ENCODE results near the gene XYLT1. TPM values are rescaled to one million over a fixed set of nuclear protein-coding genes. Genes with fewer than 3 reads are reported as not detected.

XYLT1 gene
- total RNA-seq, 4 donors from 2014 or later, result 5.6 to 14.9 (median 10.8) TPM

GRCh38 chr16:17215936-17216335, 254.8 kb downstream of the XYLT1 start:
- intact Hi-C loops (cut with DNase I), result no loop called here
- no peak for TF ChIP-seq POLR2A (IDR thresholded peaks at IDR 0.05)
- no peak for TF ChIP-seq CTCF (IDR thresholded peaks at IDR 0.05)
- Histone ChIP-seq H3K4me3 (replicated peaks in 1 of 3) (no peak overlapping the region), H3K36me3 (no peaks in the 10 kb centered on the region), H3K27me3 (no peaks in the 10 kb centered on the region), H3K27ac (no peak overlapping the region), H3K4me1 (no peaks in the 10 kb centered on the region), H3K9me3 (no peaks in the 10 kb centered on the region)
- WGBS, 2 donors, result 70 to 79% methylated on average over 8 of the region's 8 CpGs
- no peak for DNase-seq

- no peak overlapping the region for H3K4me3 ChIP-seq (replicated peaks in 1 of 3)
- 90 to 91% methylated on average over 2 of the region's 2 CpGs for WGBS, 2 donors
- no peaks in the 10 kb centered on the region for H3K36me3 ChIP-seq
- TF ChIP-seq POLR2A (IDR thresholded peaks at IDR 0.05) (no peak), CTCF (IDR thresholded peaks at IDR 0.05) (no peak)
- no peak overlapping the region for H3K27ac ChIP-seq
- no peak for DNase-seq
- H3K27me3 ChIP-seq, result no peaks in the 10 kb centered on the region
- H3K9me3 ChIP-seq, result no peaks in the 10 kb centered on the region
- intact Hi-C loops (cut with DNase I), result no loop called here
- no peaks in the 10 kb centered on the region for H3K4me1 ChIP-seq
These were observed 255.5 kb downstream of the XYLT1 start for GRCh38 chr16:17215306-17215705.

- Histone ChIP-seq H3K27ac (no peak overlapping the region), H3K4me3 (replicated peaks in 1 of 3) (no peak overlapping the region), H3K27me3 (no peaks in the 10 kb centered on the region), H3K9me3 (no peaks in the 10 kb centered on the region), H3K36me3 (no peaks in the 10 kb centered on the region), H3K4me1 (no peaks in the 10 kb centered on the region)
- TF ChIP-seq POLR2A (IDR thresholded peaks at IDR 0.05) (no peak), CTCF (IDR thresholded peaks at IDR 0.05) (no peak)
- intact Hi-C loops (cut with DNase I), result no loop called here
- no peak for DNase-seq
- WGBS, 2 donors, result 97 to 98% methylated on average over 3 of the region's 3 CpGs
These were observed 256.8 kb downstream of the XYLT1 start for GRCh38 chr16:17213974-17214373.

- no peaks in the 10 kb centered on the region for H3K36me3 ChIP-seq
- no peak overlapping the region for H3K4me3 ChIP-seq (replicated peaks in 1 of 3)
- no peaks in the 10 kb centered on the region for H3K4me1 ChIP-seq
- DNase-seq, result no peak
- intact Hi-C loops (cut with DNase I), result no loop called here
- H3K9me3 ChIP-seq, result no peaks in the 10 kb centered on the region
- WGBS, 2 donors, result 90 to 91% methylated on average over 2 of the region's 2 CpGs
- H3K27me3 ChIP-seq, result no peaks in the 10 kb centered on the region
- TF ChIP-seq POLR2A (IDR thresholded peaks at IDR 0.05) (no peak), CTCF (IDR thresholded peaks at IDR 0.05) (no peak)
- H3K27ac ChIP-seq, result no peak overlapping the region
These were observed 257.7 kb downstream of the XYLT1 start for GRCh38 chr16:17213025-17213424.

GRCh38 chr16:17212606-17213005, 258.2 kb downstream of the XYLT1 start:
- H3K9me3 ChIP-seq, result no peaks in the 10 kb centered on the region
- H3K27ac ChIP-seq, result no peak overlapping the region
- H3K36me3 ChIP-seq, result no peaks in the 10 kb centered on the region
- intact Hi-C loops (cut with DNase I), result no loop called here
- WGBS, 2 donors, result 75 to 86% methylated on average over 6 of the region's 6 CpGs
- TF ChIP-seq CTCF (IDR thresholded peaks at IDR 0.05) (no peak), POLR2A (IDR thresholded peaks at IDR 0.05) (no peak)
- no peaks in the 10 kb centered on the region for H3K27me3 ChIP-seq
- no peak for DNase-seq
- H3K4me1 ChIP-seq, result no peaks in the 10 kb centered on the region
- no peak overlapping the region for H3K4me3 ChIP-seq (replicated peaks in 1 of 3)

All from thyroid gland (tissue), 4 donors.